ENCODE measurements around the gene CNIH3.

GRCh38 chr1:224713228-224713627 is 97.1 kb downstream of the CNIH3 start:
- TF ChIP-seq CTCF (conservative IDR thresholded peaks at IDR 0.05) (no peak), ZFX (IDR thresholded peaks at IDR 0.05) (no peak)

All from C4-2B (cell line).